NCI-H2081 treated with DMSO at 0.1 percent for 48 hours (cell line): ENCODE data around the gene SPATA33.
"Not testable (repeated sequence)": the region's sequence is repeated elsewhere in the genome, so short reads cannot be mapped to it uniquely, and the experiment has no call there.

Source experiments
- DNase-seq: peaks from one replicate; lab custom pipeline; 2025; lab: John Stamatoyannopoulos, UW

The SPATA33 gene

DNA sequence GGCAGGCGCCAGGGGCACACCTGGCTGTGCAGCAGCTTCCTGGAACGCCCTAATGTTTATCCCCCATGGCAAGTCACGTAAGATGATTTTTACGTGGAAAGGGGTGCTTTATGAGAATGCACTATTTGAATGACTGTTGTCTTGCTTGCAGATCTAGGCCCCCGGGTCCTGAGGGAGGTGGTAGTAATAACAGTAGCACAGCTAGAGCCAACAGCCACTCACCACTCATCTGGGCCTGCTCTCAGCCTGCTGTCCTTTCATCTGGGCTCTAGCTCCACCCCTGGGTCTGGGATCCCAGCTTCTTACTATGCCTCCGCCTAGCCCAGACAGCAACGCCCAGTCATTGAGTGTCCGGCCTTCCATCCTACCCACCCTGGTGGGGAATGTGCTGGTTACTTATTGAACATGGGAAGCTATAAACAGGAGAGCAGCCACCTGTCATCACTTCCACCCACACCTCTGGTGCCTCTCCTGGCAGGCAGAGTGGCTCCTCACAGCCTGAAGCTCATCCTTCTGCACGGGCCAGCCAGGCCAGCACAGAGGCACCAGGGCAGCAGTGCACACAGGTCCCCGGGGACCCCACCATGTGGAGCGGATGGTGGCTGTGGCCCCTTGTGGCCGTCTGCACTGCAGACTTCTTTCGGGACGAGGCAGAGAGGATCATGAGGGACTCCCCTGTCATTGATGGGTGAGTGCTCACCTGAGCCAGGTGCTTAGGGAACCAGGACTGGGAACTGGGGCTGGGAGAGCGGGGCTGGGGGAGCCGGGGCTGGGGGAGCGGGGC lies 27.6 kb upstream of the SPATA33 start:
- DNase-seq: no peak

- DNase-seq: no peak
Measured at GRCh38 chr16:89633064-89633631, 24.5 kb upstream of the SPATA33 start.

- not testable (repeated sequence) for DNase-seq
Measured at GRCh38 chr16:89634463-89635385, 22.9 kb upstream of the SPATA33 start.

DNA sequence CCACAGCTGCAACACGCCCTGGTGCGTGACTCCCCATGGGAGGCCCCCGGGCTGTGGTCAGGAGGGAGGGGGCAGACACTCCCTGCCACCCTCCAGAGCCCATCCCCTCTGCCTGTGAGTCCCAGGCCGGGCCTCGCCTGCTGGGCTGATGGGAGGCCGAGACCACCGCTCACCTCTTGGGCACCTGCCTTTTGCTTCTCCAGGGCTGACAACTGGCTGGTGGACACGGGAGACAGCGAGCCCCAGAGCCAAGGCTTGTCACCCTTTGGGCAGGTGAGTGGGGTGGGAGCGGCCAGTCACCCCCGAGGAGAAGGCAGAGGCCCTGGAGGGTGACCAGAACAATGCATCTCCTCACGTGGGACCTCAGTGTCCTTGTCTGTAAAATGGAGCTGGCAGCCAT lies 21.0 kb upstream of the SPATA33 start:
- DNase-seq: no peak

GRCh38 chr16:89637379-89637778 lies 20.3 kb upstream of the SPATA33 start:
- DNase-seq: no peak

- no peak for DNase-seq
Measured at GRCh38 chr16:89638455-89638854, 19.2 kb upstream of the SPATA33 start.

GRCh38 chr16:89639385-89639784 lies 18.3 kb upstream of the SPATA33 start:
- DNase-seq: no peak

GRCh38 chr16:89641458-89642119 lies 16.0 kb upstream of the SPATA33 start:
- no peak for DNase-seq

GRCh38 chr16:89642574-89642973 lies 15.1 kb upstream of the SPATA33 start:
- DNase-seq: no peak

GRCh38 chr16:89643769-89644300 lies 13.8 kb upstream of the SPATA33 start:
- DNase-seq: no peak

GRCh38 chr16:89645122-89645521 lies 12.5 kb upstream of the SPATA33 start:
- DNase-seq: no peak

- DNase-seq: no peak
Measured at GRCh38 chr16:89646270-89646669, 11.4 kb upstream of the SPATA33 start.

- no peak for DNase-seq
Measured at GRCh38 chr16:89646906-89647305, 10.7 kb upstream of the SPATA33 start.

- no peak for DNase-seq
Measured at GRCh38 chr16:89651584-89651983, 6.1 kb upstream of the SPATA33 start.

DNA sequence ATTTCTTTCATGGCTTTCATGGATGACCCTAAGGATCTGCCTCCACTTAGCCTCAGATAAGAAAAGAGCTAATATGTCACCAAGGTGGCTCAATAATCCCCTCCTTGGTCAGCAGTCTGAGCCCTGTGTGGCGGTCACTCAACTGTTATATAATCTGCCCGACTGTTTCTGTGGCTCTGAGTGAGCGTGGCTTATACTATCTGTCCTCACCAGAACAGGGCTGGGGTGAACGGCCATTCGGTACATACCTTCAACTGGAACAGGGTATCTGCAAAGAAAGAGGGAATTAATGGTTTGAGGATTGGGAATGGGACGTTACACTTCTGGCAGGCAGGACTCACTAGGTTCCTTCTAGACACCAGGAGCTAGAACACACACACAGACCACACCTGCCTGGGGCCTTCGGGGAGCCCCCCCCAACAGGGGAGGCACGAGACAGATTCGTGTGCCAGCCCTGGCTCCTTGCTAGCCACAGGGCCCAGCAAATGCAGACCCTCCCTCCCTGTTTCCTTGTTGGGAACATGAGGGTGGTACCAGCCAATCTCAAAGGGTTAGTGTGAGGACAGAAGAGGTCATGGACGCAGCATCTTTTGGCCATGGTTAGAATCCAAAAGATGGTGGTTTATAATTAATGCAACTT lies 3.9 kb upstream of the SPATA33 start:
- DNase-seq: no peak

DNA sequence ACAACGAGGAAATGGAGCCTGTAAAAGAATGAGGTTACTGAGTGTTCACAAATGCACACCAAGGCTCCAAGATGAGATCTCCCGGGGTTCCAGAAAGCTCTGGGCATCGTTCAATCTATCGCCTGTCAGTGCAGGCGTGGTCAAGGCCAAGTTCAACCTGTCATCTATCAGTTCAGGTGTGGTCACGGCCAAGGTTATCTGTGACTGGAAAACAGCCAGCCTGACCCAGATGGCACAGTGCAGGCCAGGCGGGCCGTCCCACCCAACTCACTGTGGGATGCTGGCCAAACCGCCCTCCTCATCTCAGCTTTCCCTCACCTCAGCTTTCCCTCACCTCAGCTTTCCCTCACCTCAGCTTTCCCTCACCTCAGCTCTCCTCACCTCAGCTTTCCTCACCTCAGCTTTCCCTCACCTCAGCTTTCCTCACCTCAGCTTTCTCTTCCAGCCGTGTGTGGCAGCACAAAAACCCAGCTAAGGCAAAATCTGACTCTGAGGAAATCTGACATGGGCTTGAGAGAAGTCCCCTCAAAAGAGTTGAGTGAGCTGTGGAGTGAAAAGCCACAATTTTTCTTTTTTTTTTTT lies 2.5 kb upstream of the SPATA33 start:
- no peak for DNase-seq

DNA sequence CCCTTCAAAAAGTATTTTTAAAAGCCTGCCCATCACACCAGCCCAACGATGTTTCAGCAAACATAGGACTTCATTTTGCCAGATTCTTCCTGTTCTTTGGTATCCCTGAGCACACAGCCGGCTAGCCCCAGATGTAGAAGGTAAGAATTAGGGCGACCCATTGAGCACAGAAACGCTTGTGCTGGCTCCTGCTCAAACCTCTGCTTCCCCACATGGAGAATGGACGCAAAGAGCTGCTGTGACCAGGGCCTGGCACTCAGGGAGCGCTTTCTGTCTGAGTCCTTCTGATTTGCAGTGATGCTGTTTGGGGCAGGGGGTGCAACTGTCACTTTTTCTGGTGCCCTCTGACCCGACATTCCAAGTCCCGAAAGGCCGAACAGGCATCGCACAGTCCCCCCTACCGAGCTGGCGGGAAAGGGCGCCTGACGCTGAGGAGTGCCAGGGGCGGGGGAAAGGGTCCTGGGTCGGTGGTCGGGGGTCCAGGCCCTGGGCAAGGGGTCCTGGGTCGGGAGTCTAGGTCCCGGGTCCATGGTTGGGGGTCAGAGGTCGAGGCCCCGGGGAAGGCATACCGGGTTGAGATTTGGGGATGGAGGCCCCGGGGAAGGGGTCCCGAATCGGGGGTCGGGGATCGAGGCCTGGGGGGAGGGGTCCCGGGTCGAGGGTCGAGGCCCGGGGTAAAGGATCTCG lies 1.1 kb upstream of the SPATA33 start:
- no peak for DNase-seq

GRCh38 chr16:89658221-89658879 lies 714 bp downstream of the SPATA33 start:
- no peak for DNase-seq

GRCh38 chr16:89660146-89660545 lies 2.5 kb downstream of the SPATA33 start:
- DNase-seq: no peak

GRCh38 chr16:89661215-89661614 lies 3.6 kb downstream of the SPATA33 start:
- no peak for DNase-seq
